Muscle of leg (tissue), 11 donors: ENCODE results near the gene CDC42BPA. TPM values are rescaled to one million over a fixed set of nuclear protein-coding genes. Genes with fewer than 3 reads are reported as not detected.
A peak's percentile ranks its signal among the peaks of the same experiment; 100 is the strongest.

Experiments used
- DNase-seq: peaks from one replicate; pipeline ENCODE4 v3.0.0; 2013
- H3K27ac ChIP-seq: one replicate; pipeline ENCODE4 v1.5.1; 2013; ENCODE audit warnings: mild to moderate bottlenecking, low read length, control low read depth
- H3K27me3 ChIP-seq: one replicate; pipeline ENCODE4 v1.6.1; 2013; ENCODE audit warnings: low read length; ENCODE audit not compliant: control insufficient read depth, insufficient read depth
- H3K36me3 ChIP-seq: one replicate; pipeline ENCODE4 v1.6.1; 2013; ENCODE audit warnings: low read length; ENCODE audit not compliant: control insufficient read depth, insufficient read depth
- H3K4me1 ChIP-seq: one replicate; pipeline ENCODE4 v1.6.1; 2013; ENCODE audit warnings: low read length; ENCODE audit not compliant: control insufficient read depth, insufficient read depth
- H3K4me3 ChIP-seq: one replicate; pipeline ENCODE4 v1.5.1; 2013; ENCODE audit warnings: low read length, control low read depth
- H3K9me3 ChIP-seq: replicated peaks from 2 replicates; pipeline ENCODE4 v1.6.1; 2013; ENCODE audit warnings: low read depth, low read length; ENCODE audit not compliant: control insufficient read depth
- WGBS: methylation state at CpG from one replicate; pipeline ENCODE4 v1.1.5; 2013; ENCODE audit warnings: missing lambda C conversion rate; ENCODE audit not compliant: insufficient coverage; 5-methylcytosine and 5-hydroxymethylcytosine counted together
- polyA plus RNA-seq, 8 donors: library from polyadenylated mRNA; unstranded; fragments of 120-200 nt; gene quantifications; one replicate each; pipeline versions ENCODE4 v1.2.1 to v1.2.3, GENCODE V29; 2013; ENCODE audit warnings: inconsistent platforms in 1 of 8, low replicate concordance in 1 of 8; ENCODE audit not compliant: insufficient read length in 8 of 8, insufficient read depth in 1 of 8
- total RNA-seq: library from RNA; stranded (reverse); fragments of 120-200 nt; gene quantifications from one replicate; pipeline ENCODE4 v1.2.4, GENCODE V29; 2013

CDC42BPA gene
- total and polyA plus RNA-seq, 9 donors: 22.0 to 38.2 (median 29.3) TPM

GRCh38 chr1:227318853-227319607, 738 bp upstream of the CDC42BPA start:
- H3K36me3 ChIP-seq: no peaks in the 10 kb centered on the region
- peaks cover 2% of the 10 kb centered on the region for H3K4me1 ChIP-seq
- H3K27me3 ChIP-seq: peaks cover 4% of the 10 kb centered on the region
- no peaks in the 10 kb centered on the region for H3K9me3 ChIP-seq
- peak overlapping the region; percentile 91 for H3K27ac ChIP-seq
- peak; percentile 77 for DNase-seq
- H3K4me3 ChIP-seq: peak overlapping the region; percentile 84
- 4% methylated on average over 28 of the region's 30 CpGs for WGBS

GRCh38 chr1:227317523-227318015, 723 bp downstream of the CDC42BPA start:
- Histone ChIP-seq H3K27me3 (peaks cover 4% of the 10 kb centered on the region), H3K36me3 (peaks cover 2% of the 10 kb centered on the region), H3K9me3 (no peaks in the 10 kb centered on the region), H3K27ac (peak overlapping the region; percentile 96), H3K4me3 (peak overlapping the region; percentile 84), H3K4me1 (peaks cover 2% of the 10 kb centered on the region)
- DNase-seq: peak; percentile 88
- 0% methylated on average over 24 of the region's 30 CpGs for WGBS

GRCh38 chr1:227317011-227317451, 1.3 kb downstream of the CDC42BPA start:
- Histone ChIP-seq H3K27me3 (no peaks in the 10 kb centered on the region), H3K36me3 (peaks cover 3% of the 10 kb centered on the region), H3K9me3 (no peaks in the 10 kb centered on the region), H3K27ac (peak overlapping the region; percentile 31), H3K4me3 (peak overlapping the region; percentile 84), H3K4me1 (peaks cover 2% of the 10 kb centered on the region)
- peak; percentile 57 for DNase-seq
- no CpG with 5 or more reads among the region's 6 CpGs for WGBS

GRCh38 chr1:227316456-227316855, 1.8 kb downstream of the CDC42BPA start:
- peaks cover 3% of the 10 kb centered on the region for H3K36me3 ChIP-seq
- H3K27ac ChIP-seq: peak overlapping the region; percentile 33
- DNase-seq: no peak
- no peaks in the 10 kb centered on the region for H3K27me3 ChIP-seq
- peak overlapping the region; percentile 84 for H3K4me3 ChIP-seq
- no peaks in the 10 kb centered on the region for H3K9me3 ChIP-seq
- H3K4me1 ChIP-seq: peaks cover 2% of the 10 kb centered on the region

- Histone ChIP-seq H3K27ac (peak overlapping the region; percentile 26), H3K4me1 (peaks cover 2% of the 10 kb centered on the region)
- WGBS: 16% methylated on average over 3 of the region's 7 CpGs
These were observed 2.5 kb downstream of the CDC42BPA start for GRCh38 chr1:227315629-227316346.

GRCh38 chr1:227314014-227314848, 4.1 kb downstream of the CDC42BPA start:
- peaks cover 2% of the 10 kb centered on the region for H3K4me1 ChIP-seq
- no peak overlapping the region for H3K27ac ChIP-seq
- H3K4me3 ChIP-seq: peak overlapping the region; percentile 12

More at GRCh38 chr1:227315629-227316346, 2.5 kb downstream of the CDC42BPA start:
- Histone ChIP-seq H3K4me3 (peak overlapping the region; percentile 84), H3K9me3 (no peaks in the 10 kb centered on the region), H3K36me3 (peaks cover 3% of the 10 kb centered on the region), H3K27me3 (no peaks in the 10 kb centered on the region)
- peak; percentile 83 for DNase-seq

GRCh38 chr1:227312361-227313025, 5.8 kb downstream of the CDC42BPA start:
- no peak overlapping the region for H3K27ac ChIP-seq
- no peaks in the 10 kb centered on the region for H3K27me3 ChIP-seq
- WGBS: 70% methylated on average over 3 of the region's 6 CpGs
- H3K4me1 ChIP-seq: no peaks in the 10 kb centered on the region
- H3K4me3 ChIP-seq: no peak overlapping the region
- no peak for DNase-seq
- peaks cover 3% of the 10 kb centered on the region for H3K36me3 ChIP-seq
- H3K9me3 ChIP-seq: no peaks in the 10 kb centered on the region

More at GRCh38 chr1:227314014-227314848, 4.1 kb downstream of the CDC42BPA start:
- peaks cover 3% of the 10 kb centered on the region for H3K36me3 ChIP-seq
- no CpG with 5 or more reads among the region's 6 CpGs for WGBS
- no peaks in the 10 kb centered on the region for H3K27me3 ChIP-seq
- H3K9me3 ChIP-seq: no peaks in the 10 kb centered on the region
- DNase-seq: no peak

- peaks cover 3% of the 10 kb centered on the region for H3K36me3 ChIP-seq
- no peak overlapping the region for H3K27ac ChIP-seq
- no peak overlapping the region for H3K4me3 ChIP-seq
- H3K27me3 ChIP-seq: no peaks in the 10 kb centered on the region
- no peaks in the 10 kb centered on the region for H3K4me1 ChIP-seq
- H3K9me3 ChIP-seq: no peaks in the 10 kb centered on the region
- no peak for DNase-seq
- no CpG with 5 or more reads among the region's 4 CpGs for WGBS
These were observed 6.8 kb downstream of the CDC42BPA start for GRCh38 chr1:227311389-227312001.
